ENCODE data around the gene UST.

- TF ChIP-seq CTCF (IDR thresholded peaks at IDR 0.05) (no peak), POLR2A (IDR thresholded peaks at IDR 0.05) (no peak), EP300 (IDR thresholded peaks at IDR 0.05) (no peak)
Measured at GRCh38 chr6:148964467-148964866, 217.6 kb downstream of the UST start.
